Measurements from ENCODE around the gene GRIP2.

Gene GRIP2

GRCh38 chr3:14561051-14561960, 21.2 kb upstream of the GRIP2 start:
- no peak for FAIRE-seq

- FAIRE-seq: no peak
These were observed 20.0 kb upstream of the GRIP2 start for GRCh38 chr3:14560110-14560509.

GRCh38 chr3:14558029-14558428, 17.9 kb upstream of the GRIP2 start:
- no peak for FAIRE-seq

- no peak for FAIRE-seq
These were observed 15.7 kb upstream of the GRIP2 start for GRCh38 chr3:14555835-14556234.

GRCh38 chr3:14554715-14555114, 14.6 kb upstream of the GRIP2 start:
- no peak for FAIRE-seq

GRCh38 chr3:14553871-14554270, 13.7 kb upstream of the GRIP2 start:
- FAIRE-seq: no peak

- FAIRE-seq: no peak
These were observed 12.6 kb upstream of the GRIP2 start for GRCh38 chr3:14552717-14553116.

- no peak for FAIRE-seq
These were observed 12.0 kb upstream of the GRIP2 start for GRCh38 chr3:14552041-14552648.

- FAIRE-seq: no peak
These were observed 10.8 kb upstream of the GRIP2 start for GRCh38 chr3:14550651-14551611.

- FAIRE-seq: no peak
These were observed 10.0 kb upstream of the GRIP2 start for GRCh38 chr3:14550181-14550580.

GRCh38 chr3:14549256-14549919, 9.2 kb upstream of the GRIP2 start:
- FAIRE-seq: no peak

- no peak for FAIRE-seq
These were observed 8.2 kb upstream of the GRIP2 start for GRCh38 chr3:14548321-14548729.

- FAIRE-seq: no peak
These were observed 7.6 kb upstream of the GRIP2 start for GRCh38 chr3:14547693-14548092.

GRCh38 chr3:14546041-14546440, 5.9 kb upstream of the GRIP2 start:
- no peak for FAIRE-seq

GRCh38 chr3:14545251-14545635, 5.1 kb upstream of the GRIP2 start:
- FAIRE-seq: no peak

- FAIRE-seq: no peak
These were observed 4.4 kb upstream of the GRIP2 start for GRCh38 chr3:14544282-14545250.

- FAIRE-seq: no peak
These were observed 3.3 kb upstream of the GRIP2 start for GRCh38 chr3:14543446-14543845.

GRCh38 chr3:14542656-14543055, 2.5 kb upstream of the GRIP2 start:
- no peak for FAIRE-seq

- FAIRE-seq: no peak
These were observed 1.5 kb upstream of the GRIP2 start for GRCh38 chr3:14541646-14542045.

- no peak for FAIRE-seq
These were observed 761 bp upstream of the GRIP2 start for GRCh38 chr3:14540821-14541385.

- FAIRE-seq: no peak
These were observed 779 bp downstream of the GRIP2 start for GRCh38 chr3:14539384-14539741.

All from A204.1 (cell line).